Neural cell (in vitro differentiated cells): ENCODE measurements around the gene RAPGEF5. TPM values are rescaled to one million over a fixed set of nuclear protein-coding genes. Genes with fewer than 3 reads are reported as not detected.

Experiments
- H2AFZ ChIP-seq: fragments of 200-600, 300-800 bp; sonication (generic), shearing (Covaris generic); 2 replicates; pipeline ENCODE4 v1.6.0; 2014; ENCODE audit warnings: low read depth, mild to moderate bottlenecking, antibody characterized with exemption, low read length, moderate library complexity
- H3F3A ChIP-seq: fragments of 200-600 bp; shearing (Covaris generic); 2 replicates; pipeline ENCODE4 v1.6.1; 2016; ENCODE audit warnings: mild to moderate bottlenecking, moderate library complexity, mixed read lengths, antibody characterized with exemption, low read length; ENCODE audit not compliant: insufficient read depth, poor library complexity, severe bottlenecking
- H3K27ac ChIP-seq: fragments of 200-600, 300-800 bp; sonication (generic), shearing (Covaris generic); 2 replicates; pipeline ENCODE4 v1.5.1; 2014; ENCODE audit warnings: mild to moderate bottlenecking, low read length, moderate library complexity
- H3K27me3 ChIP-seq: fragments of 300-800, 200-600 bp; sonication (generic), shearing (Covaris generic); 2 replicates; pipeline ENCODE4 v1.6.0; 2014; ENCODE audit warnings: mild to moderate bottlenecking, low read depth, low read length, moderate library complexity; ENCODE audit not compliant: insufficient read depth
- H3K36me3 ChIP-seq: fragments of 300-800, 200-600 bp; sonication (generic), shearing (Covaris generic); 2 replicates; pipeline ENCODE4 v1.5.1; 2014; ENCODE audit warnings: mild to moderate bottlenecking, antibody characterized with exemption, low read length, moderate library complexity; ENCODE audit not compliant: insufficient read depth
- H3K4me2 ChIP-seq: fragments of 300-800, 200-600 bp; sonication (generic), shearing (Covaris generic); 2 replicates; pipeline ENCODE4 v1.6.0; 2014; ENCODE audit warnings: mild to moderate bottlenecking, low read length
- H3K4me3 ChIP-seq: fragments of 300-800, 200-600 bp; sonication (generic), shearing (Covaris generic); 2 replicates; pipeline ENCODE4 v1.5.1; 2014; ENCODE audit warnings: mild to moderate bottlenecking, low read length, moderate library complexity
- H3K79me2 ChIP-seq: fragments of 200-600 bp; shearing (Covaris generic); replicated peaks from 2 replicates; pipeline ENCODE4 v1.6.0; 2014; ENCODE audit warnings: mild to moderate bottlenecking, low read length, moderate library complexity; ENCODE audit not compliant: insufficient read depth
- H3K9ac ChIP-seq: fragments of 300-800, 200-600 bp; sonication (generic), shearing (Covaris generic); 2 replicates; pipeline ENCODE4 v1.6.1; 2016; ENCODE audit warnings: mild to moderate bottlenecking, low read length, mixed read lengths
- H3K9me2 ChIP-seq: fragments of 200-600 bp; shearing (Covaris generic); 2 replicates; pipeline ENCODE4 v1.6.1; 2016; ENCODE audit warnings: mild to moderate bottlenecking, low read length, mixed read lengths; ENCODE audit not compliant: insufficient read depth
- H3K9me3 ChIP-seq: fragments of 200-600, 300-800 bp; sonication (generic), shearing (Covaris generic); 2 replicates; pipeline ENCODE4 v1.6.1; 2016; ENCODE audit warnings: mild to moderate bottlenecking, mixed run types, low read length, moderate library complexity, mixed read lengths
- H4K20me1 ChIP-seq: fragments of 200-600 bp; shearing (Covaris generic); 2 replicates; pipeline ENCODE4 v1.6.1; 2016; ENCODE audit warnings: mild to moderate bottlenecking, mixed run types; ENCODE audit not compliant: insufficient read depth
- CTCF ChIP-seq: fragments of 450-650 bp; IDR thresholded peaks from 2 replicates; pipeline ENCODE4 v1.5.1; 2014; ENCODE audit warnings: antibody characterized with exemption, mild to moderate bottlenecking, moderate library complexity; ENCODE audit not compliant: poor library complexity, severe bottlenecking
- EP300 ChIP-seq: fragments of 450-650 bp; conservative IDR thresholded peaks from 2 replicates; pipeline ENCODE4 v1.6.1; 2014; ENCODE audit warnings: antibody characterized with exemption, mild to moderate bottlenecking, moderate library complexity; ENCODE audit not compliant: poor library complexity, severe bottlenecking
- EZH2 ChIP-seq: fragments of 200-600, 300-800 bp; shearing (Covaris generic), sonication (generic); IDR thresholded peaks from 2 replicates; pipeline ENCODE4 v1.6.1; 2014; ENCODE audit warnings: antibody characterized with exemption, low read length, borderline replicate concordance, mild to moderate bottlenecking; ENCODE audit not compliant: insufficient read depth, poor library complexity, severe bottlenecking
- MXI1 ChIP-seq: fragments of 450-650 bp; conservative IDR thresholded peaks from 2 replicates; pipeline ENCODE4 v1.6.1; 2014; ENCODE audit warnings: antibody characterized with exemption, mild to moderate bottlenecking; ENCODE audit not compliant: poor library complexity, severe bottlenecking
- RAD21 ChIP-seq: fragments of 450-650 bp; conservative IDR thresholded peaks from 2 replicates; pipeline ENCODE4 v1.6.1; 2014; ENCODE audit warnings: antibody characterized with exemption, mild to moderate bottlenecking, moderate library complexity
- REST ChIP-seq: IDR thresholded peaks from 2 replicates; pipeline ENCODE4 v1.6.1; 2012; ENCODE audit warnings: borderline replicate concordance
- SMC3 ChIP-seq: fragments of 450-650 bp; conservative IDR thresholded peaks from 2 replicates; pipeline ENCODE4 v1.6.1; 2014; ENCODE audit warnings: antibody characterized with exemption, mild to moderate bottlenecking, moderate library complexity; ENCODE audit not compliant: poor library complexity
- TAF1 ChIP-seq: IDR thresholded peaks from 2 replicates; pipeline ENCODE4 v1.6.1; 2012; ENCODE audit warnings: low read depth
- polyA plus RNA-seq: library from polyadenylated mRNA; depleted of rRNA; stranded (reverse); fragments of >200 nt; gene quantifications from 2 replicates; pipeline ENCODE4 v1.2.3, GENCODE V29; 2014

RAPGEF5 gene
- polyA plus RNA-seq, 1 donor from 2014 or later: 48.0 TPM

- no peak overlapping the region for H3K4me2 ChIP-seq
- no peak overlapping the region for H3K9ac ChIP-seq
- H3K27ac ChIP-seq: no peak overlapping the region
Observed at GRCh38 chr7:22251281-22251680, 105.7 kb downstream of the RAPGEF5 start.

GRCh38 chr7:22250390-22250789 is 106.6 kb downstream of the RAPGEF5 start:
- Histone ChIP-seq H3K79me2 (no peaks in the 10 kb centered on the region), H3K4me3 (no peak overlapping the region), H3K9ac (no peak overlapping the region), H3K27me3 (no peaks in the 10 kb centered on the region), H4K20me1 (no peaks in the 10 kb centered on the region), H3K36me3 (no peaks in the 10 kb centered on the region), H3K9me2 (no peaks in the 10 kb centered on the region), H3K4me2 (no peak overlapping the region), H2AFZ (no peak overlapping the region), H3K27ac (no peak overlapping the region), H3F3A (no peaks in the 10 kb centered on the region), H3K9me3 (no peaks in the 10 kb centered on the region)
- TF ChIP-seq EP300 (no peak), TAF1 (no peak), CTCF (no peak), RAD21 (no peak), SMC3 (no peak), MXI1 (no peak), REST (no peak)

More at GRCh38 chr7:22251281-22251680, 105.7 kb downstream of the RAPGEF5 start:
- H2AFZ ChIP-seq: no peak overlapping the region
- no peak overlapping the region for H3K4me3 ChIP-seq
- H3K36me3 ChIP-seq: no peaks in the 10 kb centered on the region
- H3K27me3 ChIP-seq: no peaks in the 10 kb centered on the region
- H3K9me2 ChIP-seq: no peaks in the 10 kb centered on the region
- TF ChIP-seq CTCF (no peak), TAF1 (no peak), MXI1 (no peak), REST (no peak), EZH2 (no peak)
- H3K79me2 ChIP-seq: no peaks in the 10 kb centered on the region
- H3K9me3 ChIP-seq: no peaks in the 10 kb centered on the region
- no peaks in the 10 kb centered on the region for H3F3A ChIP-seq
- no peaks in the 10 kb centered on the region for H4K20me1 ChIP-seq
